ENCODE data around the gene DCBLD2. TPM values are rescaled to one million over a fixed set of nuclear protein-coding genes. Genes with fewer than 3 reads are reported as not detected.

DCBLD2 gene
- total and polyA plus RNA-seq, 2 of the 4 experiments (the other 2 are of a cell fraction), result 121 to 196 TPM

- H3K4me2 ChIP-seq (ENCODE audit: low read depth, low read length), result no peak overlapping the region
- CTCF ChIA-PET, result interaction anchor here (0.6 to 1.6 kb wide), 3 partner anchors 10 to 883 kb away, joined by 3 to 5 read pairs (median 4); no protein-coding TSS in a partner anchor
- no peak overlapping the region for H2BK5ac ChIP-seq (ENCODE audit: low read depth, low read length, poor library complexity, severe bottlenecking)
- no TSS peak for BruUV-seq (replicated peaks)
- H4K91ac ChIP-seq (ENCODE audit: insufficient read depth, low read depth, low read length), result no peak overlapping the region
- H3K27me3 ChIP-seq (ENCODE audit: control insufficient read depth, insufficient read depth, low read length), result no peaks in the 10 kb centered on the region
- no peak overlapping the region for H2AK5ac ChIP-seq (ENCODE audit: low read depth, low read length)
- H2BK120ac ChIP-seq (ENCODE audit: low read depth, low read length), result no peak overlapping the region
- dilution Hi-C loops (cut with HindIII; ENCODE audit: low sequenced_read_pairs, unreplicated experiment) (no loop called here), in situ Hi-C loops (cut with MboI; ENCODE audit: low sequenced_read_pairs) (no loop called here), intact Hi-C loops (cut with micrococcal nuclease) (no loop called here)
- peaks cover 16% of the 10 kb centered on the region for H3K36me3 ChIP-seq (ENCODE audit: control insufficient read depth, insufficient read depth, low read length)
- no peaks in the 10 kb centered on the region for H3K9me3 ChIP-seq (ENCODE audit: control insufficient read depth, insufficient read depth, low read length)
- H2AK9ac ChIP-seq (replicated peaks; ENCODE audit: low read depth, low read length, poor library complexity), result no peak overlapping the region
- H3K14ac ChIP-seq (replicated peaks; ENCODE audit: low read depth, low read length), result no peak overlapping the region
- H3K4me1 ChIP-seq (ENCODE audit: control insufficient read depth, insufficient read depth, low read length), result peaks cover 2% of the 10 kb centered on the region
- no peak overlapping the region for H4K5ac ChIP-seq (ENCODE audit: low read depth, low read length)
- TF ChIP-seq CEBPB (IDR thresholded peaks at IDR 0.05; ENCODE audit: low read depth, low read length) (no peak), USF2 (IDR thresholded peaks at IDR 0.05; ENCODE audit: low read depth, low read length) (no peak), POLR2A (IDR thresholded peaks at IDR 0.05; ENCODE audit: low read depth, low read length) (no peak), CTCF (conservative IDR thresholded peaks at IDR 0.05; ENCODE audit: low read depth, low read length) (no peak), CHD1 (IDR thresholded peaks at IDR 0.05; ENCODE audit: low read depth, low read length) (no peak), SMC3 (IDR thresholded peaks at IDR 0.05; ENCODE audit: low read depth, low read length) (no peak), RFX5 (IDR thresholded peaks at IDR 0.05; ENCODE audit: low read depth, low read length) (no peak), NFE2L2 (IDR thresholded peaks at IDR 0.05; ENCODE audit: low read depth, low read length) (no peak), RCOR1 (IDR thresholded peaks at IDR 0.05; ENCODE audit: insufficient replicate concordance, low read length) (no peak), RAD21 (IDR thresholded peaks at IDR 0.05; ENCODE audit: low read length) (no peak), FOS (IDR thresholded peaks at IDR 0.05; ENCODE audit: low read depth, low read length) (no peak), ELK1 (IDR thresholded peaks at IDR 0.05; ENCODE audit: borderline replicate concordance, low read depth, low read length) (no peak)
- no peak overlapping the region for H3K9ac ChIP-seq (ENCODE audit: low read depth, low read length)
- WGBS, 2 experiments (ENCODE audit: extremely low coverage in 2 of 2, insufficient read length in 1 of 2), result no CpG with 5 or more reads among the region's 3 CpGs
- no peak overlapping the region for H2AFZ ChIP-seq (replicated peaks; ENCODE audit: low read length, poor library complexity)
- H3K23ac ChIP-seq (ENCODE audit: low read depth, low read length), result no peak overlapping the region
- H4K20me1 ChIP-seq (ENCODE audit: insufficient read depth, low read length), result no peaks in the 10 kb centered on the region; the same call in 1 of the 2 replicates
- POLR2A ChIA-PET (ENCODE audit: unreplicated experiment), result interaction anchor here (0.6 kb wide), 1 partner anchor 755 kb away, joined by 3 read pairs; no protein-coding TSS in a partner anchor
- H3K79me1 ChIP-seq (ENCODE audit: low read depth in 1 of 2, low read length in 2 of 2), result peaks cover 15 to 35% of the 10 kb centered on the region in 2 experiments; a peak in 3 of 4 replicates
- H3K4me3 ChIP-seq (ENCODE audit: insufficient read depth, low read depth, low read length), result no peak overlapping the region
- H2BK20ac ChIP-seq (ENCODE audit: low read depth, low read length), result no peak overlapping the region
- ATAC-seq (ENCODE audit: low read depth), result no peak
- no peak overlapping the region for H3K4ac ChIP-seq (ENCODE audit: low read depth, low read length)
- no peak overlapping the region for H3K56ac ChIP-seq (ENCODE audit: extremely low read depth, insufficient read depth, low read length)
- H3K9me1 ChIP-seq (ENCODE audit: insufficient read depth, low read length), result no peaks in the 10 kb centered on the region; the same call in none of the 2 replicates
- H4K8ac ChIP-seq (ENCODE audit: low read depth in 2 of 2, low read length in 2 of 2), result no peak overlapping the region
- no peak for DNase-seq
- H3K27ac ChIP-seq (ENCODE audit: insufficient read depth, low read length), result no peak overlapping the region
- H3K18ac ChIP-seq (ENCODE audit: low read depth, low read length), result no peak overlapping the region
- no peak overlapping the region for H2BK15ac ChIP-seq (ENCODE audit: low read depth, low read length)
Measured at GRCh38 chr3:98821063-98821462, 80.4 kb downstream of the DCBLD2 start.
